AML-193 (cell line): ENCODE measurements around the gene EPHA6.

Experiments
- DNase-seq, 2 experiments: peaks; one replicate each; lab custom pipeline; 2025; lab: John Stamatoyannopoulos, UW

EPHA6 gene

DNA sequence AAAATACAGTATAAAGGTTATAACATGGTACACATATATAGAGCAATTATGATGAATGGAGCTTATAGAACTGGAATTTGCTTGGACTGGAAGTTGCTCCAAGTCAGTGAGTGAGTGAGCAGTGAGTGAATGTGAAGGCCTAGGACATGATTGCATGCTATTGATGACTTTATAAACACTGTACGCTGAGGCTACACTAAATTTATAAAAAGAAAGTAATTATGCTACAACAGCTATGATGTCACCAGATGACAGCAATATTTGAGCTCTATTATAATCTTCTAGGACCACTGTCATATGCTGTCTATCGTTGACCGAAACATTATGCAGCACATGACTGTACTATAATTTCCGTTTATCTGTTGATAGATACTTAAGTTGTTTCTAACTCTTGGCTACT is 463.3 kb downstream of the EPHA6 start:
- no peak for DNase-seq

DNA sequence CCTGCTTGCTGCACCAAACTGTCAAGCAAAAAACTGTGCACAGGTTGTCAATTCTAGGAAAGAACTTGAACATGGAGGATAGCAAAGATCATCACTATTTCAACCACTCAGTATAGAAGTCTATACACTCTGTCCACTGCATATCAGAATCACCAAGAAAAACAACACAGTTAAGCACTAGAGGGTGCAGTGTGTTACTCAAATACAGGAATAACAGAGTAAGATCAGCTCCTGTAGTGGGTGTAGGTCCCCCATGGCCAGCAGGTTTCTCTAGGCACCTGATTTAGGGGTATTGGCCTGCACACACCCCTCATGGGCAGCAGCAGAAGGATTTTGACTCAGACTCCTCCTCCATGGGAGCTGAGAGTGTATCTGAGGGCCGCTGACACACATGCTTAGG is 464.1 kb downstream of the EPHA6 start:
- no peak for DNase-seq

DNA sequence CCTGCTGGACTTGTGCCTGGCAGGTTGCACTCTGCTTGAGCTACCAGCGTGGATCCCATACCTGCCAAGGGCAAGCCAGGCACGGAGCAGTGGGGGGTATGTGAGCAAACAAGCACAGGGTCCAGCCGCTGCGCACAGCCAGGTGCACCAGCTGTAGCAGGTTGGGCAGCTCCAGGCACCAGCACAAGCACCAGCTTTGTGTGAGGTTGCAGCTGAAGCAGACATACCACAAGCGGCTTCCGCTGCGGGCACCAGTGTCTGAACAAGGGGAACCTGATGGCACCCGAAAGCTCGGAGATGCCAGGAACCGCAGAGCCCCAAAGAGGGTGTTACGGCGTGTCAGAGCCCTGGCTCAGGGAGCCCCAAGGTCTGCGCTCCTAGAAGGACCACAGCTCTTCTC is 477.5 kb downstream of the EPHA6 start:
- no peak for DNase-seq

DNA sequence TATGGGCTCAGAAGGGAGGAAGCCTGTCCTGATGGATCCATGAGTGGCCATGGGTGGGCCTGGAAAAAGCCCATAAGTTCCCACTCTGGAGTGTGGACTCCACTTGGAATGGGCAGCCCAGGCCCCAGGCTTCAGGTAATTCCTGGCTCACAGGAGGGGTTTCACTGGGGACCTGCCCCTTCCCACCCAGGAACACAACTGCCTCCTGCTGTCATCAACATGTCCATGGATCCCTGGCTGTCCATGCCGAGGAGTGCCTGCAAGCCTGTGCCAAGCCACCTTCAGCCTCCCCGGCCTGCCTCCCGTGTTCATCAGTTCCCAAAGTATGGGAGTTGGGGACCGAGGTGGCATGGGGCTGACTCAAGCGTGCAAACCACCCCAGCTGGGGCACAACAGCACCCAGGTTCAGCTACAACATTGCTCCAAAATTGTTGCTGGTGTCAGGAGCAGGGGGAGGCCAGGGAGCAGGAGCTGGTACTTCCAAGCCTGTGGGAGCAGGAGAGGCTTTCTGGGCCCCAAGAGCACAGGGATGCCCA is 479.3 kb downstream of the EPHA6 start:
- no peak for DNase-seq

DNA sequence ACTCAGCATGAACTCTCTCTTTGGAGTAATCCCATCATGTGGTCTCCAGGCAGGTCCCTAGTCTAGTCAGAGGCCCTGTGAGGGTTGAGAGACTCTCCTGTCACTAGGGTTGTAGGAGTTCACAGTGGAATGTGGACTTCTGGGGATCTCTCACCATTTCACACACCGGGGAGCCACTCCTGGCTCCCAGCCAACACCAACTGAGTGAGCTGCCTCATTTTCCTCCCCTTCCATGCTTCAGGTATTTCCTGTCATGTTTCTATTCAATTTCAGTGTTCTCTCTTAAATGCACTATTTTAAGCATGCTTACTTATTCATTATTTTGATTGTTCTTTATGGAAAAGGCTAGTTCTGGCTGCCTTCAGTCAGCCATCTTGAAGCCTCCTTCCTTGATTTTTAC is 482.6 kb downstream of the EPHA6 start:
- no peak for DNase-seq

DNA sequence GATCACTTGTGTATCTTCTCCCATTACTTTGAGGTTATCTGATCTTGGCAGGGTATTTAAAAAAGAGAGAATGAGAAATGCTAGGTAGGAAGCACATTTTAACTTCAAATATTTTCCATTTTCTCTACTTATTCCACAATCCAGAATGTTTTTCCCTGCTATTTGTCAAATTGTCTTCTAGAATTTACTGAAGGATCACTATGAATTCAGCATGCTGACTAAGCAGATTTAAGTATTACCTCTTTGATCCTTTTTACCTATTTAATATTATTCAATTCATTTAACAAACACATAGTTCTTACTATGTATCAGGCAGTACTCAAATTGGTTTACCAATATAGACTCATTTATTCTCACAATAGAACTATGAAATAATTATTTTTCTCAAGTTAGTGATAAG is 486.7 kb downstream of the EPHA6 start:
- DNase-seq: no peak

DNA sequence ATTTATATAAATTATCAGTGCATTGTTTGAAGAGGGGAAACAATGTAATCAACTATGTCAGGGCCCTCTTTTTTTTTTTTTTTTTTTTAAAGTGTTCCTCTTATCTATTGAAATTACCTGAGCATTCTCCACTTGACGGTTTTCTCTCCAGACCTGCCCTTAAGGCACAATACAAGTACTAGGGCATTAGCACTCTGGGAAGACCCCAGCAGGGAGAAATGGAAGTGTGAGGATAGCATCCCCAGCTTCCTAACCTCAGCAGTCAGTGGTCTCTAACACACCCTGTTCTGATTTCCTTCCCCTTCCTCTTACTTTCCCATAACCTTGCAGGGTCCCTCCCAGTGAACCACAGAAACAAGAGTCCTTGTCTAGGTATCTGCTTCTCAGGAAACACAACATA is 491.8 kb downstream of the EPHA6 start:
- DNase-seq: no peak

DNA sequence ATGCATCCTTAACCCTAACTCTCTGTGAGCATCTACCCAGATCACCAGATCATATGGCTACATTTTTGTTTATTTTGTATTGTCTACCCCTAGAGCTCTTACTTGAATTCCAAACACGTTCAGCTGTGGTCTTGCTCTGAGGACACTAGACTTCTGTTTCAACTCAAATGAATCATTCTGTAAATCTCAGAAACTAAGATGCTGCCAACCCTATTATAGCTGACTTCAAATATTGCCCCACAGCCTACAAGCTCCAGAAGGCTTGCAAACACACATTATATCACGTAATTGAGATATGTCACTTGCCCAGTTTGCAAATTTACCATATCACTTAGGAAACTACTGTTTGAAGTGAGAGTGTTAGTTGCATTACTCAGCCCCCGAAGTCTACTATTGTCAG is 524.0 kb downstream of the EPHA6 start:
- DNase-seq: no peak

DNA sequence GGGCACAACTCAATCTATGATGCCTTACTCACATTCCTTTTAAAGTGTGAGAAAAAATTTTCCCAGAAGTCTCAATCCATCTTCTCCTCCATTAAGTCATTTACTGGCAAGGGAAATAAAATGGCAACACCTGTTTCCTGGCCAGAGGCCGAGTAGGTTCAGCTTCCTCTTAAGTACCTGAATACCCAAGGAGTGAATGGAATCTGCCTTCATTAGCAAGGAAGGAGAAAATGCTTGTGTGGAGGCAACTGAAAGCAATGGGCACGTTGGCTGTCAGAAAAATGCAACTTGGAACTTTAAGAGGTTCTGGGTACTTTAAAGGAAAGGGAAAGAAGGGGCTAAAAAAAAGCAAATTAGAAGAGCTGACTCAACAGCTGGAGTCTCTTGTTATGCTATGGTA is 526.5 kb downstream of the EPHA6 start:
- no peak for DNase-seq

DNA sequence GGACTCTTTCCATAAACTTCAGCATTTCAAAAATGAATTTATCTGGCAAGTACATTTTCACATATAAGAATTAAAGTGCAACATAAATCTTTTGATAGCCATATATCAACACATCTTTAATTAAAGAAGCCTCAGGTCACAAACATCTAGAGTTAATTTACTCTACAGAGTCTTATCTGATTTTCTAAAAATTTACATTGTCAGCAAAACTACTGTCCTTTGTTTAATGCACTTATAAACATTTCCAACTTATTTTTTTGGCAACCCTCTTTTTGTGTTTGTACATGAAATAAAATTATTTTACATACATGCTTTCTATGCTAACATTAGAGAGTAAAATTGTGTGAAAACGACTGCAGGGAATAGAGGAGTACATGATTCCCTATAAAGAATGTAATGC is 533.4 kb downstream of the EPHA6 start:
- no peak for DNase-seq

DNA sequence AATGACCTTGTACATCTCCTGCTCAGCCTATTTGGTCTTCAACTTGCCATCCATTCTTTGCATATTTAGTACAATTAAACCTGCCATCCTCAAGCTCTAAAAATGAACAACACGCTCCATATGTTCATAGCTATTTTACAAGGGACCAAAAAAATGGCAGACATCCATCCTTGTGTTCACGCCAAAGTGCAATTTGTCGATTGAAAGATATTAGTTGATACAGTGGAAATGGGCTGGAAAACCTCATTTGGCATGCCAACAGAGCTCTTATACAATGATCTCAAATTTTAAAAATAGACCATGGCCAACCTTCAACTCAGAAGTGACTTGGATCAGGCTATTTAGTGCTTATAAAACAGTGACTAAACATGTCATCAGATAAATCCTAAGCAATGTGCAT is 536.6 kb downstream of the EPHA6 start:
- DNase-seq: no peak

DNA sequence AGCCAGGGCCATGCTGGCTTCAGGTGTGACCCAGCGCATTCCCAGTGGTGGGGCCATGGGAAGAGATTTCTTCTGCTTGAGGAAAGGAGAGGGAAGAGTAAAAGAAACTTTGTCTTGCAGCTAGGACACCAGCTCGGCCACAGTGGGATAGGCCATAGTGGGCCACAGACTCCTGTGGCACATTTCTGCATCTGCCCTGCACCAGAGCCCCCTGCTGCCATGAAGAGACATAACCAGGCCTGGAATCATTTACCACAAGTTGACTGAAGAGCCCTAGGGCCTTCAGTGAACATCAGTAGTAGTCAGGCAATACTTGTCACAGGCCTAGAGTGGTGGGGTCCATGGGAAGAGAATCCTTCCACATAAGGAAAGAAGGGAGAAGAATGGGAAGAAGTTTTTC is 538.8 kb downstream of the EPHA6 start:
- DNase-seq: no peak

DNA sequence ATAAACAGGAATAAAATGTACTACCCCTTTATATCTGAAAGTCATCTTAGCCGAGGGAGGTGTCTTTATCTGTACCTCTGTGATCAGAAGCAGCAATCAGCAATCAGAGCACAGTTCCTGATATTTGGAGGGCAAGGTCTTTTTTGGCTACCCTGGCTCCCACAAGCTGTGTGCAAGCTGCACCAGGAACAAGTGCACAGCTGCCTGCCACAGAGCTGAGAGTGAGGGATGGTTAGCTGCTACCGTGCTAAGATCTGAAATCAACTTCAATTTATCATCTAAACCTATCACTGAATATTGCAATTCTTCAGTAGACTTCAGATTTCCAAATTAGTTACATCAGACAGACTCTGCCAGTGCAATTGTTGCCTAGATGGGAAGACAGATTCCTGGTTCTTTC is 545.6 kb downstream of the EPHA6 start:
- no peak for DNase-seq

DNA sequence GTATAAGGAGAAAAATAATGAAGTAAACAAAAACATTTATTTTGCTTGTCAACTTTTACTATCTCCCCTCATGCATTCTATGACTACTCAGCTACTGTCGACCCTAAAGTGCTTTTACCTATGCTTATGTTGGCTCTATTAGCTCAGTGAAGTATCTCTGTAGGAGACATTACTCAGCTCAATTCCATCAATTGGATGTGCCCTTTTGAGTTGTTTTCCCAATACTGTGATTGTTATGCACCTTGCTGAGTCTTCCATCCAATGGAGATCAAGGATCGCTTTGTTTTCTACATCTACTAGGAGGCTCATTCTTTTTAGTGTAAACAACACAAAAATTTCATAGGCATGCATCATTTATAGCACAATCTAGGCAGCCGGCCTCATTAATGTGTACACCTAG is 546.4 kb downstream of the EPHA6 start:
- no peak for DNase-seq

DNA sequence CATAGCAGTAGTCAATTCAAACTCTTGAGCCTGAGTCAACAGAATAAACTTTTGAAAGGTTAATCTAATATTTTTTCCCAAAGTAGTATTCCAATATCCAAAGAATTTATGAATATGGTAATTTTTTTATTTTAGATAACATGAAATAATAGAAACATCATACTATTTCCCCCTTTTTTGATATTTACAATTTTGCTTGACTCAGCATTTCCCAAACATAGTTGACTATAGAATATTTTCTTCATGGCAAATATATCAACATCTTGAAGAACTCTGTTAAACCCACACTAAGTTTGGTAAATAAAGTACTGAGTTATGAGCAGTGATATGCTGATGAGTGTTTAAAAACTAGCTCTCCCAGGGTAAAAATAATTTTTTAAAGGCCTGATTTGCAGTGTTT is 570.2 kb downstream of the EPHA6 start:
- no peak for DNase-seq

DNA sequence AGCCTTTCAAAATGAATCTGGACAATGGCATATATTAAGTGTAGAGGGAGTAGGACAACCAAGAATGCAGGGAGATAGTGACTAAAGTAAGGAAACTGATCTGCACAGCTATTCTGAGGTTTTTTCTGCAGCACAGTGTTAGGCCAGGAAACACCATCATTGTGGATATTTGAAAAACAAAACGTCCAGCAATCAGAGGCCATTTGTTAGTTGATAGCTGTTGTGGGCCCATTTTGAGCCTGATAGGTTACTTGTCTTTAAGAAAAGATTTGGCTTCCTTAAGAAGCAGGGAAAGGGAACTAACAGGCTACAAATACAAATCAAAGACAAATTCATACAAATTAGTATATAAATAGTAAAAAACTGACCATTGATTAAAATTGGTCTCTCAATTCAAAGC is 574.4 kb downstream of the EPHA6 start:
- no peak for DNase-seq

DNA sequence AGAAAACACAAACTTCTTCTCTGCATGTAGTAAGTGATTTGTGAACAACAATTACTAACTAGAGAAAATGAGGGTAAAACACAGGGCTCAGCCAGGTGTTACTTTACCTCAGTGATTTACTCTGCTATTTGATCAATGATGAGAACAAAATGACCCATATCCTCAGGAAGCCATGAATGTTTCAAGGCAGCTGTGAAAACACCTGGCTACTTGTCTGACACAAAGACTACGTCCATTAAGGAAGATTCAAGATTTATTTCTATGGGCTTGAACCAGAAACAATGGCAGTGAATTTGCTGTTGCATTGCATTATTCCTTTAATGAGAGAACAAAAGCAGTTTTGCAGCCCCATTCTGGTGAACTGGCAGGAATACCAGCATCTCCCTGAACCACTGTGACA is 575.5 kb downstream of the EPHA6 start:
- no peak for DNase-seq

DNA sequence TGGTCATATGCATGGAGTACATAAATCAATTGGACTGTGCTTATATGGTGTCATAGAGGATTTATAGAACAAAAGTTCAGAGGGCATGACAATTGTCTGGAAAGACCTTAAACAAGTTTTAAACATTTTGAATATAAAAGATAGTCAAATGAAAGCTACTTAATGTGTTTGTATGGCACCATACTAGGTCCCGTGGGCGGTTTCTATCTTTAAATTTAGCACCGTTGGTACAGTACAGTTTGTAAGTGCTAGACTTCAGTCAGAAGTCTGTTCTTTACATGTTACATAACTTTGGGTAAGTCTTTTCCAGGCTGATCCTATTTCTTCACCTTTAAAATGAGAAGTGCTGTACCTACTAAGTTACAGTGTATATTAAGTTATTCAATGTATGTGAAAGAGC is 576.8 kb downstream of the EPHA6 start:
- DNase-seq: no peak

DNA sequence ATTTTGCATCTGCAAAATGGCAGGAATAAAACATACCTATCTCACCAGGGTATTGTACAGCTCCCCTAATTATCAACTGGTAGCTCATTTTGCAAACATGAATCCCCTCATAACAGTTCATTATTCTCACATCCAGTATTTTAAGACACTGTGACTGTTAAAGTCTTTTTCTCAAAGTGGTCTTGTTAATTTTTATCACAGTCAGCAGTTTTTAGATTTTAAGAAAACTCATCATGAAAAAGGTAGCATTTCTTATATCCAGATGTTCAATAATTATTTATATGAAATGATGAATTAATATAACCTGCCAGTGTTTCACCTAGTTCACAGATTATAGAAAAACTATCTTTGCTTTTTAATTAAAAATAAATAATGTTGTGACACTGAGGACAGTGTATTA is 595.2 kb downstream of the EPHA6 start:
- DNase-seq: no peak

DNA sequence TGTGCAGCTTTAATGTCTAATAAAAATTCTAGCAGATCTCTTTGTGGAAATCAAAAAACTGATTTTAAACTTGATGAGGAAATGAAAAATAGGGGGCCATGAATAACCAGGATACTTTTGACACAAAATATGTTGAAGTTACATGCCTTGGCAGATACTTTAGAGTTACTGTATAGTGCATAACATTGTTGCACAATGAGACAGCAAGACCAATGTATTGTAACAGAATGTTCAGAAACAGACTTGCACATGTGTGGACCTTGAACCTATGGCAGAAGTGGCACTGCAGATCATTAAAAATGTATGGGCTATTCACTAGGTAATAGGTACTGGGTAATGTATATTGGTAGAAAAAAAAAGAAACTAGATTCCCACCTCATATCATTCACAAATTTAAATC is 607.2 kb downstream of the EPHA6 start:
- DNase-seq: no peak

DNA sequence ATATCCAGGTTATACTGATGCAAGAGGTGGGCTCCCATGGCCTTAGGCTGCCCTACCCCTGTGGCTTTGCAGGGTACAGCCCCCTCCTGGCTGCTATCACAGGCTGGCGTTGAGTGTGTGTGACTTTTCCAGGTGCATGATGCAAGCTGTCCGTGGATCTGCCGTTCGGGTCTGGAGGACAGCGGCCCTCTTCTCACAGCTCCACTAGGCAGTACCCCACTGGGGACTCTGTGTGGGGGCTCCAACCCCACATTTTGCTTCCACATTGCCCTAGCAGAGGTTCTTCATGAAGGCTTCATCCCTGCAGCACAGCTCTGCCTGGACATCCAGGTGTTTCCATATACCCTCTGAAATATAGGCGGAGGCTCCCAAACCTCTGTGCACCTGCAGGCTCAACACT is 610.6 kb downstream of the EPHA6 start:
- no peak for DNase-seq

DNA sequence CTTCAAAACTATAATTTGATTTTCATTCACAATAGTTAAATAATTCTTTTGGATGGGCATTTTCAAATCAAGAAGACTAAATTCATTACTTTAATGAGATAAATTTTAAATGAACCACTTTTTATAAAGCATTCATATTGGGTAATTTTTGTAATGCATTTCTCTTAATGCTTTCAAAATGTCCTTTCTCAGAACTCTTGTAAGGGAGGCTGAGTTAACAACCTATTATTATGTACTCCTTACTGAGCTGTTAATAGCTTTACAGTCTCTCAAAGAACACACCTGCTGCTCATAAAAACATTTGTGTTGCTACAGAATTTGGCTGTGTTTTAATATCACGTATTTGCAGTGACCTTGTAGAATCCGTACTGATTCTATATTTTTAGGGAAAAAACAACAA is 616.2 kb downstream of the EPHA6 start:
- no peak for DNase-seq

DNA sequence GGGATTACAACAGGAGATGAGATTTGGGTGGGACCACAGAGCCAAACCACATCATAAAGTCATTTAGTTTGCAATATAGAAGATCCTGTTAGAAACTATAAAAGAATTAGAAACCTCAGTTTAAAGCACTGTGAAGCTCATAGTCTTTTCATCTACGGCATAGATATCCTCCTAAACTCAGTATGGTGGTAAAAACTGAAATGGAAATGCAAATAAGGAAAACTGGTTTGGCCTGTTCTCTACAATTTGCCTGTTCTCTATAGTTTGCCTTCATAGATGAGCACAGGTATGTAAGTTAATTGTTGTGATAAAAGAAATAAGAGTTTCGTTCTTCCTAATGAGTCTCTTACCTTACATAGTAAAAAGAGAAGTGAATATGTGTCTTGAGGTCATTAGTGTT is 618.5 kb downstream of the EPHA6 start:
- no peak for DNase-seq

DNA sequence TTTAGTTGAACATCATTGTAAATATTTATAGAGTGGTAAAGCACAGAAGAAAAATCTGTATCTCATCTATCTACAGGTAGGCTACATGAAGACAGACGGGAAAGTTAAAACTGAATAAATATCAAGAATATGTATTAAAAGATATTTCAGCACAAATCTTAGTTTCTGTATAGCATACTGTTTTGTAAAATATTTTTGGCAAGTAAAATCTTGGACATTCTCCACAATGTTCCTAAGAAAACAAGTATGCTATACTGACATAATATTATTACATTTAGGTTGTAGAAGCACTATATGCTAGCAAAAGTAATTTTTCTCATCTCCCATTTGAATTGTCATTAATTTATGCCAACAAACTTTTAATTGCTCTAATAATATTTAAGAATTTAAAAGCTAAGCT is 623.7 kb downstream of the EPHA6 start:
- DNase-seq: no peak

DNA sequence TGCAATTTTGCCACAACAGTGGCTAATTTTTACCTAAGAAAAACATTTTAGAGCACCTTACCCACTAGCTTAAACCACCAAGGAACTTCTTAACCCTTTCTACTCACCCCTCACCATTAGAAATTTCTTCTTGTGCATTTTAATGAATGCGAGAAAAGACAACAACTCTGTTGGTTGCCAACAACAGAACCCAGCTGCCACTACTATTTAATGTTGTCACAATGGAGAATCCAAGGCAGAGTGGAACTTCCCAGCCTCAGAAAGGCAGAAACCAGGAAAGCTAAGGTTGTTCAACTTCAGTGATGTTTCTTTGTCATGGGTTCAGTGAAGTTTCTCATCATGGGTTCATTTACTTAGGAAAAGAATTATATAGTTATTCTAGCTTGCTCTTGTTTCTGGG is 625.0 kb downstream of the EPHA6 start:
- DNase-seq: no peak
